HG03520 (cell line): ENCODE results near the gene TMEM219.
"Not testable (repeated sequence)": the region's sequence is repeated elsewhere in the genome, so short reads cannot be mapped to it uniquely, and the experiment has no call there.

Source experiments
- ATAC-seq: cut with Tn5 transposase; IDR thresholded peaks from one replicate; pipeline ENCODE4 v1.9.1; 2021; ENCODE audit warnings: mild to moderate bottlenecking, moderate library complexity; ENCODE audit not compliant: unreplicated experiment

The TMEM219 gene

GRCh38 chr16:29961479-29962343 is at the start of gene TMEM219:
TMEM219 (plus strand) TSS chr16:29962079; CDS start chr16:29963144, 1,065 bp downstream.
- ATAC-seq = peak; percentile 72

GRCh38 chr16:29912087-29912486 is 49.8 kb upstream of the TMEM219 start:
- no peak for ATAC-seq

- ATAC-seq = no peak
Measured at GRCh38 chr16:29913514-29913913, 48.4 kb upstream of the TMEM219 start.

GRCh38 chr16:29915590-29916247 is 46.2 kb upstream of the TMEM219 start:
- ATAC-seq = no peak

- ATAC-seq = no peak
Measured at GRCh38 chr16:29916979-29917378, 44.9 kb upstream of the TMEM219 start.

- ATAC-seq = no peak
Measured at GRCh38 chr16:29920288-29921033, 41.4 kb upstream of the TMEM219 start.

GRCh38 chr16:29921034-29921385 is 40.9 kb upstream of the TMEM219 start:
- no peak for ATAC-seq

- no peak for ATAC-seq
Measured at GRCh38 chr16:29922326-29922725, 39.6 kb upstream of the TMEM219 start.

- ATAC-seq = no peak
Measured at GRCh38 chr16:29922986-29923501, 38.8 kb upstream of the TMEM219 start.

GRCh38 chr16:29925105-29925756 is 36.6 kb upstream of the TMEM219 start:
- no peak for ATAC-seq

GRCh38 chr16:29925781-29926710 is 35.8 kb upstream of the TMEM219 start, which contains the start of gene KCTD13:
KCTD13 (minus strand) TSS chr16:29926226; CDS start chr16:29926033, 193 bp downstream.
- ATAC-seq = peak; percentile 84

GRCh38 chr16:29926711-29927052 is 35.2 kb upstream of the TMEM219 start:
- no peak for ATAC-seq

- no peak for ATAC-seq
Measured at GRCh38 chr16:29927070-29927905, 34.6 kb upstream of the TMEM219 start.

- not testable (repeated sequence) for ATAC-seq
Measured at GRCh38 chr16:29931750-29932149, 30.1 kb upstream of the TMEM219 start.

GRCh38 chr16:29940656-29941055 is 21.2 kb upstream of the TMEM219 start:
- ATAC-seq = no peak

GRCh38 chr16:29943846-29944799 is 17.8 kb upstream of the TMEM219 start:
- no peak for ATAC-seq

GRCh38 chr16:29947897-29948296 is 14.0 kb upstream of the TMEM219 start:
- ATAC-seq = no peak
